Measurements from ENCODE around the gene TRIO.

TRIO gene

GRCh38 chr5:14487897-14488570, 344.9 kb downstream of the TRIO start:
- Histone ChIP-seq H3K27ac (ENCODE audit: low read length) (no peak overlapping the region), H2AFZ (ENCODE audit: low read depth, low read length) (no peak overlapping the region), H3K9ac (ENCODE audit: low read depth, low read length) (no peak overlapping the region), H3K27me3 (ENCODE audit: insufficient read depth, low read length, poor library complexity) (no peaks in the 10 kb centered on the region), H4K20me1 (ENCODE audit: insufficient read depth, low read length) (no peaks in the 10 kb centered on the region), H3K4me3 (ENCODE audit: low read depth in 1 of 2, low read length in 2 of 2) (no peak overlapping the region), H3K4me1 (ENCODE audit: insufficient read depth, low read length) (no peaks in the 10 kb centered on the region), H3K9me3 (ENCODE audit: insufficient read depth, low read length, severe bottlenecking) (no peaks in the 10 kb centered on the region), H3K36me3 (ENCODE audit: insufficient read depth, low read length) (no peaks in the 10 kb centered on the region), H3K79me2 (ENCODE audit: insufficient read depth, low read length) (no peaks in the 10 kb centered on the region), H3K4me2 (ENCODE audit: insufficient read depth, low read length) (no peak overlapping the region)
- no peak for DNase-seq
- no peak for TF ChIP-seq CTCF (IDR thresholded peaks at IDR 0.05; ENCODE audit: borderline replicate concordance, extremely low read depth, low read length, poor library complexity, severe bottlenecking)
- TF ChIP-seq EZH2 (IDR thresholded peaks at IDR 0.05; ENCODE audit: borderline replicate concordance, low read depth, low read length, severe bottlenecking) = no peak
- ATAC-seq (ENCODE audit: insufficient read depth, low read depth) = no peak

DNA sequence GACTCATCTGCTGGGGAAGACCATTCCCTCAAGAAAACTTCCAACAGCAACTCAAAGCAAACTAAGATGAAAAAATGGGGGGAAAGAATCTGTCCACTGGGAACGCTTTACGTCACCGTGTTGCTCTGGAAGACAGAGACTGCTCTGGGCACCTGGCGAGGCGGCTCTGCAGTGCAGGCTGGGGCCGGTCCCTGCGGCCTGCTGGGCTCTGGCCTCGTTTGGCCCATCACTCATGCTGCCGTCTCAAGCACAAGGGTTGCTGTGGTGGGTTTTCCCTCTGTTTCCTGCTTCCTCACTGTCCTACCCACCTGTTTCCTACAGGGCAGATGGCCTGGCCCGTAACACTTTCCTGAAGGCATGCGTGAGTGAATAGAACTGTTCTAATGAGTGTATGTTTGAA, 345.6 kb downstream of the TRIO start:
- TF ChIP-seq EZH2 (IDR thresholded peaks at IDR 0.05; ENCODE audit: borderline replicate concordance, low read depth, low read length, severe bottlenecking) = no peak
- no peak for TF ChIP-seq CTCF (IDR thresholded peaks at IDR 0.05; ENCODE audit: borderline replicate concordance, extremely low read depth, low read length, poor library complexity, severe bottlenecking)
- Histone ChIP-seq H3K36me3 (ENCODE audit: insufficient read depth, low read length) (no peaks in the 10 kb centered on the region), H3K4me1 (ENCODE audit: insufficient read depth, low read length) (no peaks in the 10 kb centered on the region), H3K9ac (ENCODE audit: low read depth, low read length) (no peak overlapping the region), H4K20me1 (ENCODE audit: insufficient read depth, low read length) (no peaks in the 10 kb centered on the region), H3K27ac (ENCODE audit: low read length) (no peak overlapping the region), H2AFZ (ENCODE audit: low read depth, low read length) (no peak overlapping the region), H3K4me2 (ENCODE audit: insufficient read depth, low read length) (no peak overlapping the region), H3K9me3 (ENCODE audit: insufficient read depth, low read length, severe bottlenecking) (no peaks in the 10 kb centered on the region), H3K27me3 (ENCODE audit: insufficient read depth, low read length, poor library complexity) (no peaks in the 10 kb centered on the region), H3K4me3 (ENCODE audit: low read depth in 1 of 2, low read length in 2 of 2) (no peak overlapping the region), H3K79me2 (ENCODE audit: insufficient read depth, low read length) (no peaks in the 10 kb centered on the region)
- ATAC-seq (ENCODE audit: insufficient read depth, low read depth) (no peak), DNase-seq (no peak)

DNA sequence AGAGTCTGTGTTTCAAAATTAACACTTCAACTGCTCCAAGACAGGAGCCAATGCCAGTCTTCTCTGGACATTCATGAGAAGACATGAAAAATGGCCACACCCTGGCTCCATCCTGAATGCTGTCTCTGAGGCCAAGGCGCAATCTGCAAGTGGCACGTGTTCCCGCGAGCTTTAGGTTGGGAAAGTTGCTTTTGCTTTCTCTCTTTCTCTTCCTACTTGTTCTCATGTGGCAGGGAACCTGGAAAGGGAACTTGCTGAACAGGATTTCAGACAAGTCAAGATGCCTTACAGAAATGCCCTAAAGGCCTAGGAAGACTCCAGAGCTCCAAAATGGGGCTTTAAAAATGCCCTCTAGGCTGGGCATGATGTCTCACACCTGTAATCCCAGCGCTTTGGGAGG, 346.5 kb downstream of the TRIO start:
- Histone ChIP-seq H3K4me2 (ENCODE audit: insufficient read depth, low read length) (no peak overlapping the region), H2AFZ (ENCODE audit: low read depth, low read length) (no peak overlapping the region), H3K9me3 (ENCODE audit: insufficient read depth, low read length, severe bottlenecking) (no peaks in the 10 kb centered on the region), H3K4me1 (ENCODE audit: insufficient read depth, low read length) (no peaks in the 10 kb centered on the region), H3K27ac (ENCODE audit: low read length) (no peak overlapping the region), H3K9ac (ENCODE audit: low read depth, low read length) (no peak overlapping the region), H4K20me1 (ENCODE audit: insufficient read depth, low read length) (no peaks in the 10 kb centered on the region), H3K79me2 (ENCODE audit: insufficient read depth, low read length) (no peaks in the 10 kb centered on the region), H3K36me3 (ENCODE audit: insufficient read depth, low read length) (no peaks in the 10 kb centered on the region), H3K4me3 (ENCODE audit: low read depth in 1 of 2, low read length in 2 of 2) (no peak overlapping the region), H3K27me3 (ENCODE audit: insufficient read depth, low read length, poor library complexity) (no peaks in the 10 kb centered on the region)
- ATAC-seq (ENCODE audit: insufficient read depth, low read depth) (no peak), DNase-seq (no peak)
- TF ChIP-seq EZH2 (IDR thresholded peaks at IDR 0.05; ENCODE audit: borderline replicate concordance, low read depth, low read length, severe bottlenecking) = no peak
- TF ChIP-seq CTCF (IDR thresholded peaks at IDR 0.05; ENCODE audit: borderline replicate concordance, extremely low read depth, low read length, poor library complexity, severe bottlenecking) = no peak
